Mucosa of stomach (tissue), 1 donor: Measurements from ENCODE around the gene KRT3.

Source experiments
- H3K27me3 ChIP-seq: one replicate; pipeline ENCODE4 v1.7.0; 2013; ENCODE audit warnings: mild to moderate bottlenecking, low read length; ENCODE audit not compliant: control insufficient read depth, insufficient read depth
- H3K36me3 ChIP-seq: one replicate; pipeline ENCODE4 v1.7.0; 2013; ENCODE audit warnings: low read length; ENCODE audit not compliant: control insufficient read depth, insufficient read depth
- H3K4me1 ChIP-seq: one replicate; pipeline ENCODE4 v1.7.0; 2013; ENCODE audit warnings: mild to moderate bottlenecking, low read length; ENCODE audit not compliant: control insufficient read depth, insufficient read depth
- H3K4me3 ChIP-seq: one replicate; pipeline ENCODE4 v1.7.0; 2013; ENCODE audit warnings: low read length
- H3K9ac ChIP-seq: one replicate; pipeline ENCODE4 v1.7.0; 2013; ENCODE audit warnings: mild to moderate bottlenecking, low read length, moderate library complexity
- H3K9me3 ChIP-seq: one replicate; pipeline ENCODE4 v1.7.0; 2013; ENCODE audit warnings: mild to moderate bottlenecking, low read length, moderate library complexity; ENCODE audit not compliant: control insufficient read depth
- donor health status: Pancreatic carcinoma.

The KRT3 gene

DNA sequence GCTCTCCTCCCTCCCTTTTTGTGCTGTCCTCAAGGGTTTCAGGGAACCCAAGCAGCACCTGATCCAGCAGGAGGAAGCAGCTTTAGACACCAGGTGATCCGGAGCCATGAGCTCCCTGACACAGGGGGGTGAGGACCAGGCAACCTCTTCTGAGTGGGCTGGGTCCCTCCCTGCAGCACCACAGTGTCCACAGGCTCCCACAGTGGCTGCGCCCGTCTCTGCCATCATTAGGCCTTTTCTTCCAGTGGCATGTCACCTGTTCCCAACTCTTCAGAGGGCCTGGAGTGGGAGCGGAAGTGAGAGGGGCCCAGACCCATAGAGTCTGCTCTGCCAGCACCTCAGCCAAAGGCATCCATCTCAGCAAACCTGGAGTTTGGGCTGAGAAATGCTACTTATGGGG is 18.4 kb downstream of the KRT3 start:
- H3K9ac ChIP-seq, result no peak overlapping the region
- no peaks in the 10 kb centered on the region for H3K4me1 ChIP-seq
- H3K4me3 ChIP-seq, result no peak overlapping the region
- no peaks in the 10 kb centered on the region for H3K9me3 ChIP-seq
- no peaks in the 10 kb centered on the region for H3K36me3 ChIP-seq
- H3K27me3 ChIP-seq, result peaks cover 14% of the 10 kb centered on the region

DNA sequence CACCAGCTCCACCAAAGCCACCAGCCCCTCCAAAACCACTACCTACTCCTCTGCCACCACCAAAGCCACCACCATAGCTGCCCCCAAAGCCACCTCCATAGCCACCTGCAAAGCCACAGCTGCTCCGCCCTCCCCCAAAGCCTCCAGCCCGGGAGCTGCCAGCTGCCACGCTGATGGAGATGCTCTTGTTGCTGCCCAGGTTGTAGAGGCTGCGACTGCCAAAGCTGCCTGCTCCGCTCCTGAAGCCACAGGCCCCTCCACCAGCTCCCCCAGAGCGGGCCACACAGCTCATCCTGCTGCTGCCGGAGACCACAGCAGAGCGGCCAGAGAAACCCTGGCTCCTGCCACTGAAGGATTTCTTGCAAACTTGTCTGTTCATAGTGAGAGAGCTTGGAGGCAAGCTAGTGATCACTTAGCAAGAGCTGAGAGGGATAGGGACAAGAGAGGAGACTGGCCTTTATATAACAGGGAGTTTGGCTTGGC is 19.0 kb downstream of the KRT3 start, which contains the start of gene KRT76:
KRT76 (minus strand) TSS at position 433 of the 483 bp plus-strand sequence; CDS start at position 379, 54 bp downstream.
- Histone ChIP-seq H3K4me3 (no peak within 1 kb of the TSS), H3K36me3 (no peaks in the 10 kb centered on the region), H3K9me3 (no peaks in the 10 kb centered on the region), H3K4me1 (no peaks in the 10 kb centered on the region), H3K27me3 (peaks cover 20% of the 10 kb centered on the region), H3K9ac (no peak within 1 kb of the TSS)

DNA sequence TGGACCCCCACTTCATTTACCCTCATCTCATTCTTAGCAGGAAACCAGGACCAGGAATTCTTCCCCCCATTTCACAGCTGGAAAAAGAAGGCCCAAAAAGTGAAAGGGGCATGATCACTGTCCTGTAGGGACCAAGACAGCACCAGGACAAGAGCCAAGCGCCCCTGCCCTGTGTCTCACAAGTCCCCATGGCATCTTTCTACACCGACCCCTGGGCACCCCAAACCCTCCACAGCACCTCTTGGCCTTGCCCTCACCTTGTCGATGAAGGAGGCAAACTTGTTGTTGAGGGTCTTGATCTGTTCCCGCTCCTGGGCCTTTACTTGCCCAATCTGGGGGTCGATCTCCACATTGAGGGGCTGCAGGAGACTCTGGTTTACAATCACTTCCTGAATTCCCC is 19.5 kb downstream of the KRT3 start:
- no peaks in the 10 kb centered on the region for H3K36me3 ChIP-seq
- no peak overlapping the region for H3K9ac ChIP-seq
- no peaks in the 10 kb centered on the region for H3K9me3 ChIP-seq
- H3K4me3 ChIP-seq, result no peak overlapping the region
- H3K27me3 ChIP-seq, result peaks cover 22% of the 10 kb centered on the region
- no peaks in the 10 kb centered on the region for H3K4me1 ChIP-seq

DNA sequence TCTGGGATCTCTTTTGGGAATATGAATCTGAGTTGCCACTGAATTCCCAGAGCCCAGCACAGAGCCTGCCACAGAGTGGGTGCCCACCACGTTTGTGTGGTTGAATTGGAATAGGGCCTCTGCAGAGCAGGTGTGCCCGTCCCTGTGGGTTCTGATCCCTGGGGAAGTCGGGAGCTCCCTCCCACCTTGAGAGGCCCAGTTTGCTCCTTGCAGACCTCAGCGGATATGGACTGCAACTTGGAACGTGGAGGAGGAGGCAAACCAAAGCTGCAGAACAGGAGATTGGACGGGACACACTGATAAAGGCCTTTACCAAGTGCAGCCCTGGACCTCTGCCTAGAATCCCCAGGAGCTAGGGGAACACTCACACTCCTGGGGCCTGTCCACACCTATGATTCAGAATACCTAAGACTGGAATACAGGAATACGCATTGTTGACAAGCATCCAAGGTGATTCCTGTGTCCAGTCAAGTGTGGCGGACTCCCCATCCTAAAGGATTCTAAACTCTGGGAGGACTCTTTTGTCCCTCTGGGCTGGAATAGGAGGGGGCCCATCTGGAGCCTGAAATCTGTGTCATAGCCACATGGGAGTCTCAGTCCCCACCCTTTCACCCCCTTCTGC is 21.2 kb downstream of the KRT3 start:
- H3K9me3 ChIP-seq, result no peaks in the 10 kb centered on the region
- no peaks in the 10 kb centered on the region for H3K36me3 ChIP-seq

DNA sequence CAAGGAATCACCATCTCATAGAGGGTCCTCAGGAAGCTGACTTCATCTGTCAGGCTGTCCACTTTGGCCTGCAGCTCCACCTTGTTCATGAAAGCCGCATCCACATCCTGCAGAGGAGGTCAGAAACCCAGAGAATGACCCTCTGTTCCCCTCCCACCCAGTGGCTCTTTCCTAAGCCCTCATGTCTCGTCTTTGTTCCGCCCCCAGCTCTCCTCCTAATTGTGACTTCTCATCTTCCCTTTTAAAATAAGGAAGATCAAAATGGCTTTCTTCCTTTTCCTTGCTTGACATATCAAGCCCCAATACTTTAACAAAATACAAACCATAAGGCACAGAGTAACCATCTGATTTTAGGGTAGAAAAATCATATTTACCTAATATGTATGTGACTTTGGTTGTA is 23.1 kb downstream of the KRT3 start:
- Histone ChIP-seq H3K4me1 (no peaks in the 10 kb centered on the region), H3K9me3 (no peaks in the 10 kb centered on the region), H3K27me3 (peaks cover 20% of the 10 kb centered on the region), H3K4me3 (no peak overlapping the region), H3K36me3 (no peaks in the 10 kb centered on the region), H3K9ac (no peak overlapping the region)

More for the DNA sequence above, 21.2 kb downstream of the KRT3 start:
- H3K4me1 ChIP-seq, result no peaks in the 10 kb centered on the region
- H3K9ac ChIP-seq, result no peak overlapping the region
- H3K27me3 ChIP-seq, result peaks cover 19% of the 10 kb centered on the region
- no peak overlapping the region for H3K4me3 ChIP-seq

DNA sequence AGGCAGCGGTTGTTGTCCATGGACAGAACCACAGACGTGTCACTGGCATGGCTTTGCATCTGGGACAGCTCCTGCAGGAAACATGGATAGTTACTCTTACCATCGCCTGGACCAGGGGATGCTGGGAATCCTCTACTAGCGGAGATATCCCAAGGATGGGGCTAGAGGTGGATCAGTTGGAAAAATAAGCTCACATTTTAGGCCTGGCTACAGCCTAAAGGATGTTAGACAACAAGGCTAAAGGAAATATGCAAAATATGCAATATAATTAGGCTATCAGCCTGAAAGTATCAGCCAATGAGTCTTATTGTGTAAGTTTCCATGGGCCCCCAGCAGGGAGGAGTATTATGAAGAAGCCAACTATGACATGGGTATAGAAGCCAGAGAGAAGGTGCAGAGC is 23.7 kb downstream of the KRT3 start:
- H3K4me3 ChIP-seq, result no peak overlapping the region
- H3K36me3 ChIP-seq, result no peaks in the 10 kb centered on the region
- H3K9me3 ChIP-seq, result no peaks in the 10 kb centered on the region
- H3K4me1 ChIP-seq, result no peaks in the 10 kb centered on the region
- peaks cover 16% of the 10 kb centered on the region for H3K27me3 ChIP-seq
- no peak overlapping the region for H3K9ac ChIP-seq

DNA sequence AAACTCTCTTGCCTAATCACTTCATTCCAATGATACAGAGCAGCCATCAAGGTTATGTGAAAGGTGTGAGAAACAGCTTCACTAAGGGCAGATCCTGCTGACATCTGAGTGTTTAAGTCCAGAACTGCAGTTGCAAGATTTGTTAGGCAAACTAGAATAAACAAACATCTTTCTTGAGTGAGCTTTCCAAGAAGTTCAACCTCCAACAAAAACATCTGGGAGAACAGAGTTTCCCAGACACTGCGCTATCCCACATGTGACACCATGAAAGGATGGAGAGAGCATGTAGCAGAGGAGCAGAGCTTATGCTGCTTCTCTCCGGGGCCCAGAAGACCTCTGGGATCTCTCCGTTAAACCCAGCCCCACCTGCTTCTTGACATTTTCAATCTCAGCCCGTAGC is 24.4 kb downstream of the KRT3 start:
- no peaks in the 10 kb centered on the region for H3K9me3 ChIP-seq
- no peaks in the 10 kb centered on the region for H3K36me3 ChIP-seq
- no peaks in the 10 kb centered on the region for H3K4me1 ChIP-seq
- no peak overlapping the region for H3K9ac ChIP-seq
- H3K27me3 ChIP-seq, result peaks cover 15% of the 10 kb centered on the region
- no peak overlapping the region for H3K4me3 ChIP-seq

DNA sequence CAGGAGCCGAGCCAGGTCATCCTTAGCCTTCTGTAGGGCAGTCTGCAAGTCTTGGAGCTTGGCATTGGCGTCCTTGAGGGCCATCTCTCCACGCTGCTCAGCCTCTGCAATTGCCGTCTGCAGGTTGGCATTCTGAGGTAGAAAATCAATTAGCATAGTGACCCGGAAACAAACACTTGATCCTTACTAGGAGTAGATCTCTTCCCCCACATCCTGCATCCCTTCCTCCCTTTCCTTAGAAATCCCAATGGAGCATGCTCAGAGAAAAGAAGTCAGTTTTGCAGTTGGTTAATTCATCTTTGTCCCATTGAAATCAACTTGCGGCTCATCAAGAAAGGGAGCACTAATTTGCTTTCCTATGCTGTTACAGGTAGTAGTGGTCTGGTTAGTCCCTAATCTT is 24.8 kb downstream of the KRT3 start:
- no peak overlapping the region for H3K4me3 ChIP-seq
- H3K9ac ChIP-seq, result no peak overlapping the region
- no peaks in the 10 kb centered on the region for H3K36me3 ChIP-seq
- H3K27me3 ChIP-seq, result peaks cover 15% of the 10 kb centered on the region
- H3K9me3 ChIP-seq, result no peaks in the 10 kb centered on the region
- no peaks in the 10 kb centered on the region for H3K4me1 ChIP-seq

DNA sequence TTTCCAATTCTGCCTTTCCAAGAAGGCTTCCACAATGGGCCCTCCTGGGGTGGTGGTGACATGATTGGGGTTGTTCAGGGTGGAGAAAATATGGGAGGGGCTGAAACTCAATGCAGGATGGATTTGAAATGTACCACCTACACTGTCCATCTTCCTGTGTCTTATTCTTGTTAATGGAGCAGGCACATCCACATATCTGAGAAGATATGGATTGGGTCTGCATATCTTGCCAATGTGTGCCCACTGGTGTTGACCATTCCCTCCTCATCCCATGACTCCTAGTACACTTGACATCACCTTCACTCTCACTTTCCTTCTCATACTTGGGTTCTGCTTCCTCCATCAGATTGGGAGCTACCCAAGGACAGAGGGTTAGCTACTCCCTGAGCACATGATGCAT is 26.0 kb downstream of the KRT3 start:
- Histone ChIP-seq H3K9me3 (no peaks in the 10 kb centered on the region), H3K27me3 (peaks cover 15% of the 10 kb centered on the region), H3K4me1 (no peaks in the 10 kb centered on the region), H3K9ac (no peak overlapping the region), H3K4me3 (no peak overlapping the region), H3K36me3 (no peaks in the 10 kb centered on the region)

DNA sequence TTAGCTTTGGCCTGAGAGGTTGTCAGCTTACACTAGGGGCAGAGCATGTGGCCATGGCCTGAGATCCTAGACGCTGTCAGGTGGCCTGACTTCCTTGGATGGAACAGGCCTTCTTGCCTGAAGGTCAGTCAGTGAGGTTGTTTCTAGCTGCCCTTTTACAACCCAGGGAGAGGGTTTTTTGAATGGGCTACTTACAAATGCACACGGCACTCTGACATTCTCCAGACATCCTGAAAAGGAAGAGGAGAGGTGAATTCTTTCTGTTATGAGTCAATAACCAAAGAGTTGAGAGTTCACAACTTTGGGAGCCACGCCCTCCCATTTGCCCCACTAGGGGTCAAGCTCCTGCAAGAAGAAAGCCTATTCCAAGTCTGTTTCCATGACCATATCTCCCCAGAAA is 26.6 kb downstream of the KRT3 start:
- peaks cover 15% of the 10 kb centered on the region for H3K27me3 ChIP-seq
- no peak overlapping the region for H3K4me3 ChIP-seq
- H3K9ac ChIP-seq, result no peak overlapping the region
- no peaks in the 10 kb centered on the region for H3K4me1 ChIP-seq
- no peaks in the 10 kb centered on the region for H3K9me3 ChIP-seq
- no peaks in the 10 kb centered on the region for H3K36me3 ChIP-seq

DNA sequence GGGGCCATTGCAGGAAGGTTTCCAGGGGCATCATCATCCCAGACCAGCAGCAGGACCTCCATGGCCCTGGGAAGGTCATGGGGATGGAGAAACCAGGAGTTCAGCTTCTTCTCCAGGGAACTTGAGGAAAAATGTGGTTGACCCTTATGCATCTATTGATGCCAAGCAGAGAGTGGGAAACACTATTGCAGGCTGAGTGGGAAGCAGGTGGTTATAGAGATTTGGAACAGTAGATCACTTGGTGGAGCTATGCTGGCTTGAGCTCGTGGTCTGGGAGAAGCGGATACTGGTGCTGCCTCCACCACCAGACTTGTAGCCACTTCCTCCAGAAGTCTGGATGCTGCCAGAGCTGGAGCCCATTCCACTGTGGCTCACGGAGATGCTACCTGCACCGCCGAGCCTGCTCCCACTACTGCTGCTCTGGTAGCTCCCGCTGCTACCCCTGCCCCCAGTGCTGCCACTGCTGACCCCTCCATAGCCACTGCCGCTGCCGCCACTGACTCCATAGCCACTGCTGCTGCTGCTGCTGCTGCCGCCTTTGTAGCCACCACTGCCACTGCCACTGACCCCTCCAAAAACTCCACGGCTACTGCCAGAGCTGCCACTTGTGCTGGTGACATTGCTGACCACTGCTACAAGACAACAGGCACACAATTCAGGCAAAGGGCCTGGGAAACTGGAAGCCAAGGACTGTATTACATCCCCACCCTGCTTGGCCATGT is 27.3 kb downstream of the KRT3 start:
- H3K9me3 ChIP-seq, result no peaks in the 10 kb centered on the region
- H3K4me3 ChIP-seq, result no peak overlapping the region
- H3K36me3 ChIP-seq, result no peaks in the 10 kb centered on the region
- H3K4me1 ChIP-seq, result no peaks in the 10 kb centered on the region
- H3K27me3 ChIP-seq, result peaks cover 15% of the 10 kb centered on the region
- H3K9ac ChIP-seq, result no peak overlapping the region

DNA sequence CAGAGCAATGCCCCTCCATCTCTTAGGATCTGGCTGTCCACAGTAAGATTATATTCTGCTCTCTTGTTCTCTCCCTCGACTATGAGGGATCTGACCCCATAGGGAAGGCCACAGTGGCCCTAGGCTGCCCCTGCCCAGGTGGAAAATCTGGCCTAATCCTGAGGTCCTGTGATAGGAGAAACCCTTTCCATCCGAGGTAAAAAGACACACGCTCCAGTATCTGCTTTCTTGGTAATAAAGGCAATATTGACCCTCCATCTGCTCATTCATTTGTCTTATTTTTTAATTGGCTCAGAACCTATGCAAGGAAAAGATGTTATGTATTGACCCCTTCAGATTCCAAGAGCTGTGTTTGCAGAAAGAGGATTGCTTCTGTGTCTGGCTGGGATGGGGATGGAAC is 28.5 kb downstream of the KRT3 start:
- Histone ChIP-seq H3K36me3 (no peaks in the 10 kb centered on the region), H3K4me3 (no peak overlapping the region), H3K27me3 (peaks cover 12% of the 10 kb centered on the region), H3K9ac (no peak overlapping the region), H3K9me3 (no peaks in the 10 kb centered on the region), H3K4me1 (no peaks in the 10 kb centered on the region)
